NCI-H524 (cell line): ENCODE measurements around the gene VILL.
"Not testable (repeated sequence)": the region's sequence is repeated elsewhere in the genome, so short reads cannot be mapped to it uniquely, and the experiment has no call there.

Experiments
- DNase-seq, 2 experiments: peaks; one replicate each; lab custom pipeline; 2025; lab: John Stamatoyannopoulos, UW

VILL gene

GRCh38 chr3:38017445-38018295 is 27.1 kb downstream of the VILL start:
- peak in 1 of 2 experiments; percentile 51 for DNase-seq

GRCh38 chr3:38018296-38019266 is 28.0 kb downstream of the VILL start:
- no peak for DNase-seq

GRCh38 chr3:38019658-38020341 is 29.2 kb downstream of the VILL start:
- DNase-seq = no peak

GRCh38 chr3:38020342-38020726 is 29.7 kb downstream of the VILL start:
- DNase-seq = no peak

- DNase-seq = no peak
Measured at GRCh38 chr3:38021196-38021595, 30.6 kb downstream of the VILL start.

- DNase-seq = no peak
Measured at GRCh38 chr3:38022301-38022700, 31.7 kb downstream of the VILL start.

- no peak for DNase-seq
Measured at GRCh38 chr3:38022896-38023709, 32.5 kb downstream of the VILL start.

- DNase-seq = no peak
Measured at GRCh38 chr3:38026856-38027255, 36.3 kb downstream of the VILL start.

GRCh38 chr3:38027466-38028465 is 37.2 kb downstream of the VILL start:
- no peak for DNase-seq

- DNase-seq = no peak
Measured at GRCh38 chr3:38028621-38029361, 38.2 kb downstream of the VILL start.

- DNase-seq = no peak
Measured at GRCh38 chr3:38029400-38030125, 39.0 kb downstream of the VILL start, which contains the start of gene PLCD1. PLCD1 (minus strand) TSS chr3:38029642; CDS start chr3:38029539, 103 bp downstream.

GRCh38 chr3:38030126-38031021 is 39.8 kb downstream of the VILL start:
- DNase-seq = no peak

- no peak for DNase-seq
Measured at GRCh38 chr3:38031022-38031994, 40.7 kb downstream of the VILL start.

- DNase-seq = no peak
Measured at GRCh38 chr3:38032328-38032865, 41.8 kb downstream of the VILL start.

GRCh38 chr3:38033586-38033985 is 43.0 kb downstream of the VILL start:
- DNase-seq = not testable (repeated sequence)

- not testable (repeated sequence) for DNase-seq
Measured at GRCh38 chr3:38034335-38034734, 43.7 kb downstream of the VILL start.
